ENCODE measurements around the gene PDE8A. TPM values are rescaled to one million over a fixed set of nuclear protein-coding genes. Genes with fewer than 3 reads are reported as not detected.
"Not testable (repeated sequence)": the region's sequence is repeated elsewhere in the genome, so short reads cannot be mapped to it uniquely, and the experiment has no call there.

The PDE8A gene
- total RNA-seq, 1 experiment from 2014 or later = 44.2 TPM

GRCh38 chr15:84996055-84996454 is 14.4 kb downstream of the PDE8A start:
- POLR2A ChIA-PET (ENCODE audit: unreplicated experiment) = no interaction called here
- no peak overlapping the region for H3K4me3 ChIP-seq (ENCODE audit: low read length)
- no peak for DNase-seq
- no peak overlapping the region for H3K9ac ChIP-seq (ENCODE audit: low read length)
- intact Hi-C loops (cut with micrococcal nuclease) = no loop called here
- H4K20me1 ChIP-seq (ENCODE audit: low read length) = no peaks in the 10 kb centered on the region
- peaks cover 97% of the 10 kb centered on the region for H3K79me2 ChIP-seq (ENCODE audit: low read length)
- no peaks in the 10 kb centered on the region for H3K36me3 ChIP-seq (ENCODE audit: low read depth, low read length)
- H3K4me1 ChIP-seq (ENCODE audit: insufficient read depth, low read length) = peaks cover 21% of the 10 kb centered on the region
- CTCF ChIA-PET = no interaction called here
- H3K27me3 ChIP-seq (ENCODE audit: low read length) = no peaks in the 10 kb centered on the region
- ATAC-seq = no peak
- no peaks in the 10 kb centered on the region for H3K9me2 ChIP-seq (replicated peaks; ENCODE audit: low read length)
- H3K27ac ChIP-seq (ENCODE audit: low read length) = no peak overlapping the region
- no peak overlapping the region for H2AFZ ChIP-seq (ENCODE audit: low read length)
- no peaks in the 10 kb centered on the region for H3K9me3 ChIP-seq (ENCODE audit: low read length)
- H3F3A ChIP-seq (ENCODE audit: low read length, unreplicated experiment) = peaks cover 8% of the 10 kb centered on the region
- no peak for TF ChIP-seq EZH2 (IDR thresholded peaks at IDR 0.05; ENCODE audit: low read length, unreplicated experiment)
- TF ChIP-seq EZH2phosphoT487 (IDR thresholded peaks at IDR 0.05; ENCODE audit: borderline replicate concordance, low read length) = no peak
- TF ChIP-seq CTCF (conservative IDR thresholded peaks at IDR 0.05; ENCODE audit: low read depth, low read length) = no peak
- BruUV-seq (replicated peaks) = no TSS peak
- no peak overlapping the region for H3K4me2 ChIP-seq (ENCODE audit: low read length)

DNA sequence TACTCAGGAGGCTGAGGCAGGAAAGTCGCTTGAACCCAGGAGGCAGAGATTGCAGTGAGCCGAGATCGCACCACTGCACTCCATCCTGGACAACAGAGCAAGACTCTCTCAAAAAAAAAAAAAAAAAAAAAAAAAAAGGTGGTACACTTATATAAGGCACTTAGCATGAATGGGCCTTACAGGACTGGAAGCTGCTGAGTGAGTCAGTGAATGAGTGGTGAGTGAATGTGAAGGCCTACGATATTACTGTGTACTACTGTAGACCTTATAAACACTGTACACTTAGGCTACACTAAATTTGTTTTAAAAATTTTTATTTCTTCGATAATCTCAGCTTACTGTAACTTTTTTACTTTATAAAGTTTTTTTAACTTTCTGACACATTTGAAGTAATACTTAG is 15.1 kb downstream of the PDE8A start:
- H3F3A ChIP-seq (ENCODE audit: low read length, unreplicated experiment); H4K20me1 ChIP-seq (ENCODE audit: low read length); H3K4me2 ChIP-seq (ENCODE audit: low read length); H2AFZ ChIP-seq (ENCODE audit: low read length); intact Hi-C loops (cut with micrococcal nuclease); BruUV-seq (replicated peaks); POLR2A ChIA-PET (ENCODE audit: unreplicated experiment); H3K9me3 ChIP-seq (ENCODE audit: low read length); H3K9me2 ChIP-seq (replicated peaks; ENCODE audit: low read length); H3K36me3 ChIP-seq (ENCODE audit: low read depth, low read length); ATAC-seq; H3K9ac ChIP-seq (ENCODE audit: low read length); H3K27me3 ChIP-seq (ENCODE audit: low read length); H3K27ac ChIP-seq (ENCODE audit: low read length); CTCF ChIA-PET; H3K4me3 ChIP-seq (ENCODE audit: low read length): not testable (repeated sequence)
- DNase-seq = peak; percentile 54
- H3K79me2 ChIP-seq (ENCODE audit: low read length) = peaks cover 97% of the 10 kb centered on the region
- H3K4me1 ChIP-seq (ENCODE audit: insufficient read depth, low read length) = peaks cover 19% of the 10 kb centered on the region

DNA sequence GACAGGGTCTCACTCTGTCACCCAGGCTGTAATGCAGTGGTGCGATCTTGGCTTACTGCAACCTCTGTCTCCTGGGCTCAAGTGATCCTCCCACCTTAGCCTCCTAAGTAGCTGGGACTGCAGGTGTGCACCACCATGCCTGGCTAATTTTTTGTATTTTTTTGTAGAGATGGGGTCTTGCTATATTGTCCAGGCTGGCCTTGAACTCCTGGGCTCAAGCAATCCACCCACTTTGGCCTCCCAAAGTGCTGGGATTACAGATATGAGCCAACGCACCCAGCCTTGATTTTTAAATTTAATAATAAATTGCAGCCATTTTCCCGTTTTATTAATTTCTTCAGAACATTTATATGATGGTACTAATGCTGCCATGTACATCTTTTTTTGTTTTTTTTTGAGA is 15.6 kb downstream of the PDE8A start:
- peaks cover 97% of the 10 kb centered on the region for H3K79me2 ChIP-seq (ENCODE audit: low read length)
- H3K9ac ChIP-seq (ENCODE audit: low read length); intact Hi-C loops (cut with micrococcal nuclease): not testable (repeated sequence)

More for the DNA sequence above, 15.6 kb downstream of the PDE8A start:
- DNase-seq; H3K9me2 ChIP-seq (replicated peaks; ENCODE audit: low read length); H3K4me3 ChIP-seq (ENCODE audit: low read length); POLR2A ChIA-PET (ENCODE audit: unreplicated experiment); H4K20me1 ChIP-seq (ENCODE audit: low read length); H2AFZ ChIP-seq (ENCODE audit: low read length); H3F3A ChIP-seq (ENCODE audit: low read length, unreplicated experiment); H3K36me3 ChIP-seq (ENCODE audit: low read depth, low read length); H3K4me2 ChIP-seq (ENCODE audit: low read length); BruUV-seq (replicated peaks); H3K27me3 ChIP-seq (ENCODE audit: low read length); CTCF ChIA-PET; ATAC-seq; H3K9me3 ChIP-seq (ENCODE audit: low read length); H3K27ac ChIP-seq (ENCODE audit: low read length): not testable (repeated sequence)
- H3K4me1 ChIP-seq (ENCODE audit: insufficient read depth, low read length) = peaks cover 14% of the 10 kb centered on the region

Data from PC-3 (cell line).